HepG2 (cell line): ENCODE data around the gene MMP3. TPM values are rescaled to one million over a fixed set of nuclear protein-coding genes. Genes with fewer than 3 reads are reported as not detected.

Experiments used
- ATAC-seq: fragments of 200-7000 bp; cut with Tn5 transposase; 3 replicates; pipeline ENCODE4 v1.9.1; 2020; ENCODE audit warnings: mild to moderate bottlenecking, moderate library complexity
- BruUV-seq: library from RNA; stranded (reverse); fragments of 400-500 nt; replicated peaks from 2 replicates; lab custom pipeline; 2021; lab: Mats Ljungman, UMichigan
- CTCF ChIA-PET: fragments of 300-600 bp; formaldehyde crosslinking; extraction: SDS; loops from one replicate; lab custom pipeline; 2021; ENCODE audit warnings: low total read pairs, inconsistent platforms, low intra/inter-chr PET ratio; lab: Yijun Ruan, JAX
- POLR2A ChIA-PET: fragments of 350-600 bp; sonication (Branson Sonifier 250); formaldehyde crosslinking; loops from one replicate; lab custom pipeline; 2020; ENCODE audit warnings: antibody characterized with exemption, inconsistent platforms; lab: Yijun Ruan, JAX
- DNase-seq: peaks from one replicate; pipeline ENCODE4 v3.0.0-alpha.2; 2015; ENCODE audit warnings: low spot score
- FAIRE-seq: peaks from 3 replicates; lab custom pipeline; 2011; peaks lifted over from hg19 to GRCh38; lab: Jason Lieb, UNC
- H2AFZ ChIP-seq: one replicate; pipeline ENCODE4 v1.6.1; 2011; ENCODE audit warnings: low read length, inconsistent platforms
- H3K27ac ChIP-seq: fragments of 300-600 bp; 3 replicates; pipeline ENCODE4 v1.8.0; 2011; ENCODE audit warnings: mixed run types, mild to moderate bottlenecking, mixed read lengths, low read length, inconsistent platforms; ENCODE audit not compliant: insufficient read depth; ENCODE audit errors: extremely low read length
- H3K27me3 ChIP-seq, 2 experiments: fragments of 200-600 bp in 1 of 2; 2 replicates in 1 of 2; 3 replicates in 1 of 2; pipeline versions ENCODE4 v1.6.0 to v1.8.0; 2011; ENCODE audit warnings: low read length in 2 of 2, mild to moderate bottlenecking in 2 of 2, moderate library complexity in 2 of 2, inconsistent platforms in 1 of 2; ENCODE audit not compliant: insufficient read depth in 2 of 2, control insufficient read depth in 1 of 2
- H3K36me3 ChIP-seq, 2 experiments: fragments of 200-600 bp in 1 of 2; replicated peaks in 1 of 2; 2 replicates in 1 of 2; 3 replicates in 1 of 2; pipeline versions ENCODE4 v1.5.1 to v1.8.0; 2011; ENCODE audit warnings: low read length in 2 of 2, inconsistent platforms in 1 of 2; ENCODE audit not compliant: insufficient read depth in 2 of 2, control insufficient read depth in 1 of 2
- H3K4me1 ChIP-seq: 2 replicates; pipeline ENCODE4 v1.5.1; 2012; ENCODE audit warnings: low read length, inconsistent platforms; ENCODE audit not compliant: insufficient read depth
- H3K4me2 ChIP-seq: 2 replicates; pipeline ENCODE4 v1.6.0; 2011; ENCODE audit warnings: low read depth, low read length, inconsistent platforms
- H3K4me3 ChIP-seq, 3 experiments: fragments of 200-600 bp in 1 of 3; sonication (generic), shearing (Covaris generic) in 1 of 3; replicated peaks in 1 of 3; 2 replicates each; pipeline ENCODE4 v1.5.1; 2011 to 2016; ENCODE audit warnings: low read length in 3 of 3, inconsistent platforms in 2 of 3, low read depth in 2 of 3, mild to moderate bottlenecking in 2 of 3, control low read depth in 1 of 3, mixed read lengths in 1 of 3; ENCODE audit not compliant: insufficient read depth in 1 of 3
- H3K79me2 ChIP-seq: one replicate; pipeline ENCODE4 v1.6.1; 2011; ENCODE audit warnings: low read length, inconsistent platforms; ENCODE audit not compliant: insufficient read depth
- H3K9ac ChIP-seq: 2 replicates; pipeline ENCODE4 v1.6.0; 2011; ENCODE audit warnings: mild to moderate bottlenecking, low read depth, low read length, inconsistent platforms; ENCODE audit not compliant: insufficient read depth
- H3K9me3 ChIP-seq: 2 replicates; pipeline ENCODE4 v1.5.1; 2012; ENCODE audit warnings: mild to moderate bottlenecking, low read length
- H4K20me1 ChIP-seq: 2 replicates; pipeline ENCODE4 v1.6.0; 2011; ENCODE audit warnings: inconsistent platforms, mild to moderate bottlenecking, low read length, moderate library complexity; ENCODE audit not compliant: insufficient read depth
- BORCS8-MEF2B ChIP-seq: sonication (generic); formaldehyde crosslinking; IDR thresholded peaks from 2 replicates; pipeline ENCODE4 v1.8.0; 2022; ENCODE audit warnings: mild to moderate bottlenecking, missing genetic modification reagents
- KDM5B ChIP-seq: sonication (generic); formaldehyde crosslinking; IDR thresholded peaks from 2 replicates; pipeline ENCODE4 v1.4.0; 2020; ENCODE audit warnings: missing genetic modification reagents, mild to moderate bottlenecking, borderline replicate concordance
- POLR2AphosphoS2 ChIP-seq: IDR thresholded peaks from 2 replicates; pipeline ENCODE4 v1.6.1; 2011; ENCODE audit warnings: low read depth, low read length, improper control_type of control experiment
- SAFB2 ChIP-seq: sonication (generic); formaldehyde crosslinking; IDR thresholded peaks from 2 replicates; pipeline ENCODE4 v1.5.1; 2020; ENCODE audit warnings: missing genetic modification reagents, low read depth, mild to moderate bottlenecking, borderline replicate concordance
- SIX1 ChIP-seq: sonication (generic); formaldehyde crosslinking; IDR thresholded peaks from 2 replicates; pipeline ENCODE4 v1.4.0; 2020; ENCODE audit warnings: missing genetic modification reagents, borderline replicate concordance
- SYNCRIP ChIP-seq: fragments of 200-400 bp; formaldehyde crosslinking; IDR thresholded peaks from 2 replicates; pipeline ENCODE4 v1.6.1; 2018; ENCODE audit warnings: mild to moderate bottlenecking, low read depth, low read length; ENCODE audit not compliant: insufficient read depth
- WGBS: methylation state at CpG from one replicate; pipeline ENCODE4 v1.1.6; 2017; ENCODE audit warnings: low lambda C conversion rate; 5-methylcytosine and 5-hydroxymethylcytosine counted together
- in situ Hi-C: cut with HindIII; loops from 2 replicates; pipeline ENCODE4 v1.10.0; 2017; ENCODE audit warnings: low pct_unique_long_range_greater_than_20kb; ENCODE audit not compliant: extremely low pct_ligation_motif_present
- intact Hi-C: fragments of 100-400 bp; cut with micrococcal nuclease; formaldehyde crosslinking; loops from one replicate; pipeline ENCODE4 v1.10.0; 2022; ENCODE audit not compliant: unreplicated experiment
- polyA plus RNA-seq, 8 experiments: library from polyadenylated mRNA; depleted of rRNA in 3 of 8; stranded (reverse) in 7 of 8; unstranded in 1 of 8; fragments of >200 nt; fragmentation: Illumina TruSeq in 4 of 8; extraction: Trizol in 4 of 8; gene quantifications; 2 replicates each; pipeline versions ENCODE4 v1.2.1 to v1.2.3, GENCODE V29; 2011 to 2016; ENCODE audit warnings: low read depth in 4 of 8, missing spikeins in 1 of 8, mixed read lengths in 1 of 8; ENCODE audit not compliant: insufficient read depth in 1 of 8
- total RNA-seq, 5 experiments: library from RNA; depleted of rRNA; stranded (reverse); fragments of >200 nt; fragmentation: Illumina TruSeq; extraction: Trizol; gene quantifications; 2 replicates each; pipeline ENCODE4 v1.2.3, GENCODE V29; 2016; ENCODE audit warnings: low read depth in 1 of 5
- TF ChIP-seq, protein P1 (sequence below): sonication (generic); formaldehyde crosslinking; IDR thresholded peaks from 2 replicates; pipeline ENCODE4 v1.9.0; 2021; ENCODE audit warnings: mild to moderate bottlenecking, missing genetic modification reagents
- TF ChIP-seq, protein P2 (sequence below): sonication (generic); formaldehyde crosslinking; IDR thresholded peaks from 2 replicates; pipeline ENCODE4 v1.4.0; 2020; ENCODE audit warnings: missing genetic modification reagents, borderline replicate concordance

The MMP3 gene
- total and polyA plus RNA-seq, 2 of the 13 experiments (the other 11 are each of a cell fraction or from before 2014, with no cell fraction given): 1.2 to 1.5 TPM

DNA sequence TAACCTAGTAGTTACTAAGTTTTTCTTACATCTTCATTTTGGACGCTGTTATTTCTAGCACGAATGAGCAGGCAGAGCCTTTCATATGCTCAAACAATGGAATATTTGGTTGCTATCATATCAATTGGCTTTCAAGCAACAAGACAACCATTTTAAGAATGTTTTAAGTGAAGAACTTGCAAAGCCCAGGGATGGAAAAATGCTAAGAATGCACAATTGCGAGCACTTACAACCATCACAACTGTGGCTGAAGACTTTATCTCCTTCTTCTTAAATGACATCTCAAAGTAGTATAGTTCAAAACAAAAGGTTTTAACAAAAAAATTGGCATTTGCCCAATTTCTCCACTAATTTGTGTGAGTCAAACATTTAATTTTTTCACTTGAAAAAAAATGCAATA lies 37.1 kb downstream of the MMP3 start:
- no peaks in the 10 kb centered on the region for H3K79me2 ChIP-seq
- no peak overlapping the region for H3K4me2 ChIP-seq
- in situ Hi-C loops (loop anchor here (10.0 kb wide), 1 partner anchor 129 kb away; no protein-coding TSS in a partner anchor), intact Hi-C loops (loop anchor here (10.0 kb wide), 1 partner anchor 249 kb away; no protein-coding TSS in a partner anchor)
- CTCF ChIA-PET: no interaction called here
- no peaks in the 10 kb centered on the region for H4K20me1 ChIP-seq
- no peaks in the 10 kb centered on the region for H3K36me3 ChIP-seq
- BruUV-seq: no TSS peak
- FAIRE-seq: no peak
- no peak overlapping the region for H2AFZ ChIP-seq
- whole genome bisulfite sequencing: 26% methylated on average over 3 of the region's 3 CpGs
- H3K27me3 ChIP-seq: peaks cover 0 to 4% of the 10 kb centered on the region in 2 experiments; a peak in 2 of 5 replicates
- no peak for DNase-seq
- no peaks in the 10 kb centered on the region for H3K9me3 ChIP-seq
- no peak for TF ChIP-seq SIX1
- TF ChIP-seq SAFB2 (CRISPR knock-in tag): no peak
- TF ChIP-seq, protein P1, sequence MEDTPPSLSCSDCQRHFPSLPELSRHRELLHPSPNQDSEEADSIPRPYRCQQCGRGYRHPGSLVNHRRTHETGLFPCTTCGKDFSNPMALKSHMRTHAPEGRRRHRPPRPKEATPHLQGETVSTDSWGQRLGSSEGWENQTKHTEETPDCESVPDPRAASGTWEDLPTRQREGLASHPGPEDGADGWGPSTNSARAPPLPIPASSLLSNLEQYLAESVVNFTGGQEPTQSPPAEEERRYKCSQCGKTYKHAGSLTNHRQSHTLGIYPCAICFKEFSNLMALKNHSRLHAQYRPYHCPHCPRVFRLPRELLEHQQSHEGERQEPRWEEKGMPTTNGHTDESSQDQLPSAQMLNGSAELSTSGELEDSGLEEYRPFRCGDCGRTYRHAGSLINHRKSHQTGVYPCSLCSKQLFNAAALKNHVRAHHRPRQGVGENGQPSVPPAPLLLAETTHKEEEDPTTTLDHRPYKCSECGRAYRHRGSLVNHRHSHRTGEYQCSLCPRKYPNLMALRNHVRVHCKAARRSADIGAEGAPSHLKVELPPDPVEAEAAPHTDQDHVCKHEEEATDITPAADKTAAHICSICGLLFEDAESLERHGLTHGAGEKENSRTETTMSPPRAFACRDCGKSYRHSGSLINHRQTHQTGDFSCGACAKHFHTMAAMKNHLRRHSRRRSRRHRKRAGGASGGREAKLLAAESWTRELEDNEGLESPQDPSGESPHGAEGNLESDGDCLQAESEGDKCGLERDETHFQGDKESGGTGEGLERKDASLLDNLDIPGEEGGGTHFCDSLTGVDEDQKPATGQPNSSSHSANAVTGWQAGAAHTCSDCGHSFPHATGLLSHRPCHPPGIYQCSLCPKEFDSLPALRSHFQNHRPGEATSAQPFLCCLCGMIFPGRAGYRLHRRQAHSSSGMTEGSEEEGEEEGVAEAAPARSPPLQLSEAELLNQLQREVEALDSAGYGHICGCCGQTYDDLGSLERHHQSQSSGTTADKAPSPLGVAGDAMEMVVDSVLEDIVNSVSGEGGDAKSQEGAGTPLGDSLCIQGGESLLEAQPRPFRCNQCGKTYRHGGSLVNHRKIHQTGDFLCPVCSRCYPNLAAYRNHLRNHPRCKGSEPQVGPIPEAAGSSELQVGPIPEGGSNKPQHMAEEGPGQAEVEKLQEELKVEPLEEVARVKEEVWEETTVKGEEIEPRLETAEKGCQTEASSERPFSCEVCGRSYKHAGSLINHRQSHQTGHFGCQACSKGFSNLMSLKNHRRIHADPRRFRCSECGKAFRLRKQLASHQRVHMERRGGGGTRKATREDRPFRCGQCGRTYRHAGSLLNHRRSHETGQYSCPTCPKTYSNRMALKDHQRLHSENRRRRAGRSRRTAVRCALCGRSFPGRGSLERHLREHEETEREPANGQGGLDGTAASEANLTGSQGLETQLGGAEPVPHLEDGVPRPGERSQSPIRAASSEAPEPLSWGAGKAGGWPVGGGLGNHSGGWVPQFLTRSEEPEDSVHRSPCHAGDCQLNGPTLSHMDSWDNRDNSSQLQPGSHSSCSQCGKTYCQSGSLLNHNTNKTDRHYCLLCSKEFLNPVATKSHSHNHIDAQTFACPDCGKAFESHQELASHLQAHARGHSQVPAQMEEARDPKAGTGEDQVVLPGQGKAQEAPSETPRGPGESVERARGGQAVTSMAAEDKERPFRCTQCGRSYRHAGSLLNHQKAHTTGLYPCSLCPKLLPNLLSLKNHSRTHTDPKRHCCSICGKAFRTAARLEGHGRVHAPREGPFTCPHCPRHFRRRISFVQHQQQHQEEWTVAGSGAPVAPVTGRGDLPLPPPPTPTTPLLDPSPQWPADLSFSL: no peak
- TF ChIP-seq, protein P2, sequence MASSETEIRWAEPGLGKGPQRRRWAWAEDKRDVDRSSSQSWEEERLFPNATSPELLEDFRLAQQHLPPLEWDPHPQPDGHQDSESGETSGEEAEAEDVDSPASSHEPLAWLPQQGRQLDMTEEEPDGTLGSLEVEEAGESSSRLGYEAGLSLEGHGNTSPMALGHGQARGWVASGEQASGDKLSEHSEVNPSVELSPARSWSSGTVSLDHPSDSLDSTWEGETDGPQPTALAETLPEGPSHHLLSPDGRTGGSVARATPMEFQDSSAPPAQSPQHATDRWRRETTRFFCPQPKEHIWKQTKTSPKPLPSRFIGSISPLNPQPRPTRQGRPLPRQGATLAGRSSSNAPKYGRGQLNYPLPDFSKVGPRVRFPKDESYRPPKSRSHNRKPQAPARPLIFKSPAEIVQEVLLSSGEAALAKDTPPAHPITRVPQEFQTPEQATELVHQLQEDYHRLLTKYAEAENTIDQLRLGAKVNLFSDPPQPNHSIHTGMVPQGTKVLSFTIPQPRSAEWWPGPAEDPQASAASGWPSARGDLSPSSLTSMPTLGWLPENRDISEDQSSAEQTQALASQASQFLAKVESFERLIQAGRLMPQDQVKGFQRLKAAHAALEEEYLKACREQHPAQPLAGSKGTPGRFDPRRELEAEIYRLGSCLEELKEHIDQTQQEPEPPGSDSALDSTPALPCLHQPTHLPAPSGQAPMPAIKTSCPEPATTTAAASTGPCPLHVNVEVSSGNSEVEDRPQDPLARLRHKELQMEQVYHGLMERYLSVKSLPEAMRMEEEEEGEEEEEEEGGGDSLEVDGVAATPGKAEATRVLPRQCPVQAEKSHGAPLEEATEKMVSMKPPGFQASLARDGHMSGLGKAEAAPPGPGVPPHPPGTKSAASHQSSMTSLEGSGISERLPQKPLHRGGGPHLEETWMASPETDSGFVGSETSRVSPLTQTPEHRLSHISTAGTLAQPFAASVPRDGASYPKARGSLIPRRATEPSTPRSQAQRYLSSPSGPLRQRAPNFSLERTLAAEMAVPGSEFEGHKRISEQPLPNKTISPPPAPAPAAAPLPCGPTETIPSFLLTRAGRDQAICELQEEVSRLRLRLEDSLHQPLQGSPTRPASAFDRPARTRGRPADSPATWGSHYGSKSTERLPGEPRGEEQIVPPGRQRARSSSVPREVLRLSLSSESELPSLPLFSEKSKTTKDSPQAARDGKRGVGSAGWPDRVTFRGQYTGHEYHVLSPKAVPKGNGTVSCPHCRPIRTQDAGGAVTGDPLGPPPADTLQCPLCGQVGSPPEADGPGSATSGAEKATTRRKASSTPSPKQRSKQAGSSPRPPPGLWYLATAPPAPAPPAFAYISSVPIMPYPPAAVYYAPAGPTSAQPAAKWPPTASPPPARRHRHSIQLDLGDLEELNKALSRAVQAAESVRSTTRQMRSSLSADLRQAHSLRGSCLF: no peak
- TF ChIP-seq POLR2AphosphoS2: no peak
- no peak for TF ChIP-seq SYNCRIP
- no peak for TF ChIP-seq BORCS8-MEF2B (CRISPR knock-in tag)
- TF ChIP-seq KDM5B (CRISPR knock-in tag): no peak
- H3K9ac ChIP-seq: no peak overlapping the region
- no peak overlapping the region for H3K27ac ChIP-seq
- H3K4me3 ChIP-seq: no peak overlapping the region
- POLR2A ChIA-PET: no interaction called here
- H3K4me1 ChIP-seq: no peaks in the 10 kb centered on the region
- ATAC-seq: no peak
